Cardiac fibroblast (primary cell): ENCODE data around the gene MCOLN2.

Experiments
- DNase-seq, 2 donors: peaks; one replicate each; pipeline versions ENCODE4 v3.0.0 to v3.0.0-alpha.2; 2010; ENCODE audit warnings: low read depth in 2 of 2
- H3K4me3 ChIP-seq, 2 donors: replicated peaks in 1 of 2; 1 replicate in 1 of 2; 2 replicates in 1 of 2; pipeline ENCODE4 v1.5.1; 2011; ENCODE audit warnings: low read depth in 2 of 2, low read length in 2 of 2, mild to moderate bottlenecking in 2 of 2, moderate library complexity in 1 of 2
- CTCF ChIP-seq: IDR thresholded peaks from one replicate; pipeline ENCODE4 v1.5.1; 2011; ENCODE audit warnings: low read depth, mild to moderate bottlenecking, low read length, inconsistent platforms

The MCOLN2 gene

DNA sequence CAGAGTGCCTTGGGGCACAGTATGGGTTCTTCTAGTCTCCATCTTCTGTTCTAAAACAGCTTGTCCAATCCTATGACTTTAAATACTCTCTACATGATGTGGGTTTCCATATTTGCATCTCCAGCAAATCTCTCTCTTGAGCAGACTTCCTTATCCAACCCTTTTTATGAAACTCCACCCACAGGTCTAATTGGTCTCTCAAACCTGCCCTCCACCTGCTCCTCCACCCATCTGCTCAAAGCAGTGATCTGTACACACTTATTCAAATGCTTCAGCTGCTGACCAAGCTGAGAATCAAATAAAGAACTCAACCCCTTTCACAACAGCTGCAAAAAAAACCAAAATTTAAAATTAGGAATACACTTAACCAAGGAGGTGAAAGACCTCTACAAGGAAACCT, 11.5 kb downstream of the MCOLN2 start:
- H3K4me3 ChIP-seq: no peak overlapping the region
- no peak for TF ChIP-seq CTCF
- no peak for DNase-seq

GRCh38 chr1:84982395-84982794, 14.5 kb downstream of the MCOLN2 start:
- no peak overlapping the region for H3K4me3 ChIP-seq
- DNase-seq: no peak
- no peak for TF ChIP-seq CTCF

GRCh38 chr1:84975035-84975434, 21.9 kb downstream of the MCOLN2 start:
- DNase-seq: no peak
- H3K4me3 ChIP-seq: no peak overlapping the region
- TF ChIP-seq CTCF: no peak

GRCh38 chr1:84973498-84974334, 23.2 kb downstream of the MCOLN2 start:
- no peak overlapping the region for H3K4me3 ChIP-seq
- TF ChIP-seq CTCF: no peak
- peak; percentile 45 to 59 for DNase-seq

GRCh38 chr1:84972377-84972987, 24.4 kb downstream of the MCOLN2 start:
- no peak overlapping the region for H3K4me3 ChIP-seq
- peak in 1 of 2 donors; percentile 43 for DNase-seq
- TF ChIP-seq CTCF: no peak

- no peak for TF ChIP-seq CTCF
- no peak overlapping the region for H3K4me3 ChIP-seq
- DNase-seq: no peak
Observed at GRCh38 chr1:84971957-84972356, 25.0 kb downstream of the MCOLN2 start.
